GM23338 (cell line): ENCODE measurements around the gene TMEM53. TPM values are rescaled to one million over a fixed set of nuclear protein-coding genes. Genes with fewer than 3 reads are reported as not detected.
A peak's percentile ranks its signal among the peaks of the same experiment; 100 is the strongest.

Source experiments
- polyA plus RNA-seq: library from polyadenylated mRNA; unstranded; fragments of >200 nt; fragmentation: Nextera tagmentation; extraction: Ambion mirVana; gene quantifications from 2 replicates; pipeline ENCODE4 v1.2.1, GENCODE V29; 2016
- small RNA-seq: library from RNA; depleted of rRNA; stranded (forward); fragments of <200 nt; gene quantifications from one replicate; pipeline ENCODE3, GENCODE V24; 2014; ENCODE audit warnings: low replicate concordance
- total RNA-seq: library from RNA; depleted of rRNA; stranded (reverse); fragments of >200 nt; shearing (Covaris generic); gene quantifications from 2 replicates; pipeline ENCODE4 v1.2.3, GENCODE V29; 2014; rRNA removed
- TF ChIP-seq, protein P1 (sequence below): fragments of 250-450 bp; sonication (Bioruptor Pico); IDR thresholded peaks from 2 replicates; pipeline ENCODE4 v1.5.0; 2020; ENCODE audit warnings: mild to moderate bottlenecking, moderate library complexity

TMEM53 gene
- total and polyA plus RNA-seq, 2 experiments from 2014 or later, result 15.4 to 20.8 TPM

DNA sequence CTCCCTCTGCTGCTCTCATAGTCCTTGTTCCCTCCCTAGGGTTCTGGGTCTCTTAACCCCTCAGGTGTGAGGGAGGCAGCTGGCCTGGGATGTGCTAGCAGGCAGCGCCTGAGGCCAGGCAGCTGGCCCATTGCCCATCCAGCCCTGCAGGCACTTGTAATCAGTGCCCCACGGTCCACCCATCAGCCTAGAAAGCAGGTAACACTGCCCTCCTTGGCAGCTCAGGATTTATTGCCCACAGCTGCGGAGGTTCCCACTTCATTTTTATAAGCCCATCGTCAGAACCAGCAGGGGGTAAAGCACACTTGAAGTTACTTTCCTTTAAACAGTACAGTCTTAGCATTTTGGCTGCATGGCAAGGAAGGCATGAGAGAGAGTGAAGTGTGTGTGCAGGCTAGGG is 70.6 kb downstream of the TMEM53 start (continued):
- TF ChIP-seq, protein P1, sequence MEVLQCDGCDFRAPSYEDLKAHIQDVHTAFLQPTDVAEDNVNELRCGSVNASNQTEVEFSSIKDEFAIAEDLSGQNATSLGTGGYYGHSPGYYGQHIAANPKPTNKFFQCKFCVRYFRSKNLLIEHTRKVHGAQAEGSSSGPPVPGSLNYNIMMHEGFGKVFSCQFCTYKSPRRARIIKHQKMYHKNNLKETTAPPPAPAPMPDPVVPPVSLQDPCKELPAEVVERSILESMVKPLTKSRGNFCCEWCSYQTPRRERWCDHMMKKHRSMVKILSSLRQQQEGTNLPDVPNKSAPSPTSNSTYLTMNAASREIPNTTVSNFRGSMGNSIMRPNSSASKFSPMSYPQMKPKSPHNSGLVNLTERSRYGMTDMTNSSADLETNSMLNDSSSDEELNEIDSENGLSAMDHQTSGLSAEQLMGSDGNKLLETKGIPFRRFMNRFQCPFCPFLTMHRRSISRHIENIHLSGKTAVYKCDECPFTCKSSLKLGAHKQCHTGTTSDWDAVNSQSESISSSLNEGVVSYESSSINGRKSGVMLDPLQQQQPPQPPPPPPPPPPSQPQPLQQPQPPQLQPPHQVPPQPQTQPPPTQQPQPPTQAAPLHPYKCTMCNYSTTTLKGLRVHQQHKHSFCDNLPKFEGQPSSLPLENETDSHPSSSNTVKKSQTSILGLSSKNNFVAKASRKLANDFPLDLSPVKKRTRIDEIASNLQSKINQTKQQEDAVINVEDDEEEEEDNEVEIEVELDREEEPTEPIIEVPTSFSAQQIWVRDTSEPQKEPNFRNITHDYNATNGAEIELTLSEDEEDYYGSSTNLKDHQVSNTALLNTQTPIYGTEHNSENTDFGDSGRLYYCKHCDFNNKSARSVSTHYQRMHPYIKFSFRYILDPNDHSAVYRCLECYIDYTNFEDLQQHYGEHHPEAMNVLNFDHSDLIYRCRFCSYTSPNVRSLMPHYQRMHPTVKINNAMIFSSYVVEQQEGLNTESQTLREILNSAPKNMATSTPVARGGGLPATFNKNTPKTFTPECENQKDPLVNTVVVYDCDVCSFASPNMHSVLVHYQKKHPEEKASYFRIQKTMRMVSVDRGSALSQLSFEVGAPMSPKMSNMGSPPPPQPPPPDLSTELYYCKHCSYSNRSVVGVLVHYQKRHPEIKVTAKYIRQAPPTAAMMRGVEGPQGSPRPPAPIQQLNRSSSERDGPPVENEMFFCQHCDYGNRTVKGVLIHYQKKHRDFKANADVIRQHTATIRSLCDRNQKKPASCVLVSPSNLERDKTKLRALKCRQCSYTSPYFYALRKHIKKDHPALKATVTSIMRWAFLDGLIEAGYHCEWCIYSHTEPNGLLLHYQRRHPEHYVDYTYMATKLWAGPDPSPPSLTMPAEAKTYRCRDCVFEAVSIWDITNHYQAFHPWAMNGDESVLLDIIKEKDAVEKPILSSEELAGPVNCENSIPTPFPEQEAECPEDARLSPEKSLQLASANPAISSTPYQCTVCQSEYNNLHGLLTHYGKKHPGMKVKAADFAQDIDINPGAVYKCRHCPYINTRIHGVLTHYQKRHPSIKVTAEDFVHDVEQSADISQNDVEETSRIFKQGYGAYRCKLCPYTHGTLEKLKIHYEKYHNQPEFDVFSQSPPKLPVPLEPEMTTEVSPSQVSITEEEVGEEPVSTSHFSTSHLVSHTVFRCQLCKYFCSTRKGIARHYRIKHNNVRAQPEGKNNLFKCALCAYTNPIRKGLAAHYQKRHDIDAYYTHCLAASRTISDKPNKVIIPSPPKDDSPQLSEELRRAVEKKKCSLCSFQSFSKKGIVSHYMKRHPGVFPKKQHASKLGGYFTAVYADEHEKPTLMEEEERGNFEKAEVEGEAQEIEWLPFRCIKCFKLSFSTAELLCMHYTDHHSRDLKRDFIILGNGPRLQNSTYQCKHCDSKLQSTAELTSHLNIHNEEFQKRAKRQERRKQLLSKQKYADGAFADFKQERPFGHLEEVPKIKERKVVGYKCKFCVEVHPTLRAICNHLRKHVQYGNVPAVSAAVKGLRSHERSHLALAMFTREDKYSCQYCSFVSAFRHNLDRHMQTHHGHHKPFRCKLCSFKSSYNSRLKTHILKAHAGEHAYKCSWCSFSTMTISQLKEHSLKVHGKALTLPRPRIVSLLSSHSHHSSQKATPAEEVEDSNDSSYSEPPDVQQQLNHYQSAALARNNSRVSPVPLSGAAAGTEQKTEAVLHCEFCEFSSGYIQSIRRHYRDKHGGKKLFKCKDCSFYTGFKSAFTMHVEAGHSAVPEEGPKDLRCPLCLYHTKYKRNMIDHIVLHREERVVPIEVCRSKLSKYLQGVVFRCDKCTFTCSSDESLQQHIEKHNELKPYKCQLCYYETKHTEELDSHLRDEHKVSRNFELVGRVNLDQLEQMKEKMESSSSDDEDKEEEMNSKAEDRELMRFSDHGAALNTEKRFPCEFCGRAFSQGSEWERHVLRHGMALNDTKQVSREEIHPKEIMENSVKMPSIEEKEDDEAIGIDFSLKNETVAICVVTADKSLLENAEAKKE (CRISPR knock-in tag), result no peak

Small RNA genes within 50 kb of the gene (small RNA-seq; reads per million reads assigned to genes)
- gene RNU5F-1, result 125 reads per million, percentile 99 among the genes with 10 or more reads in this experiment

Other genes starting within 250 kb of the TMEM53 start
- 0.31 and 0.62 TPM in 2 replicates for gene ARMH1, start 233 bp upstream of the TMEM53 start, total RNA-seq
- 1.0 TPM in 1 of 2 replicates, not detected in the other for gene ARMH1, start 233 bp upstream of the TMEM53 start, polyA plus RNA-seq
- gene RNU5D-1, start 56.7 kb upstream of the TMEM53 start, total RNA-seq, result not detected in 2 replicates
- gene RNU5D-1, start 56.7 kb upstream of the TMEM53 start, polyA plus RNA-seq, result not detected in 2 replicates
- 58.2 and 62.9 TPM in 2 replicates for gene KIF2C, start 65.4 kb upstream of the TMEM53 start, total RNA-seq
- gene KIF2C, start 65.4 kb upstream of the TMEM53 start, polyA plus RNA-seq, result 35.9 and 38.0 TPM in 2 replicates
- 1,756 and 2,098 TPM in 2 replicates for gene RPS8, start 101.1 kb upstream of the TMEM53 start, total RNA-seq
- gene RPS8, start 101.1 kb upstream of the TMEM53 start, polyA plus RNA-seq, result 2,427 and 2,738 TPM in 2 replicates
- gene BEST4, start 113.7 kb upstream of the TMEM53 start, total RNA-seq, result 0.58 and 0.63 TPM in 2 replicates
- gene BEST4, start 113.7 kb upstream of the TMEM53 start, polyA plus RNA-seq, result 1.5 and 1.6 TPM in 2 replicates
- gene PLK3, start 125.9 kb upstream of the TMEM53 start, total RNA-seq, result 11.8 and 15.1 TPM in 2 replicates
- 7.6 and 8.7 TPM in 2 replicates for gene PLK3, start 125.9 kb upstream of the TMEM53 start, polyA plus RNA-seq
- gene DYNLT4, start 132.9 kb upstream of the TMEM53 start, total RNA-seq, result 0.73 TPM in 1 of 2 replicates, not detected in the other
- gene DYNLT4, start 132.9 kb upstream of the TMEM53 start, polyA plus RNA-seq, result not detected in 2 replicates
- gene BTBD19, start 134.0 kb upstream of the TMEM53 start, total RNA-seq, result 0.16 and 0.66 TPM in 2 replicates
- 0.33 and 0.37 TPM in 2 replicates for gene BTBD19, start 134.0 kb upstream of the TMEM53 start, polyA plus RNA-seq
- gene PTCH2, start 168.8 kb upstream of the TMEM53 start, total RNA-seq, result 0.63 and 0.74 TPM in 2 replicates
- 0.52 and 0.74 TPM in 2 replicates for gene PTCH2, start 168.8 kb upstream of the TMEM53 start, polyA plus RNA-seq